GM12801 (cell line): ENCODE measurements around the gene BTBD19.

Experiments
- CTCF ChIP-seq: IDR thresholded peaks from one replicate; pipeline ENCODE4 v1.5.1; 2011; ENCODE audit warnings: control low read depth; ENCODE audit not compliant: insufficient read length; ENCODE audit errors: extremely low read depth

Gene BTBD19

DNA sequence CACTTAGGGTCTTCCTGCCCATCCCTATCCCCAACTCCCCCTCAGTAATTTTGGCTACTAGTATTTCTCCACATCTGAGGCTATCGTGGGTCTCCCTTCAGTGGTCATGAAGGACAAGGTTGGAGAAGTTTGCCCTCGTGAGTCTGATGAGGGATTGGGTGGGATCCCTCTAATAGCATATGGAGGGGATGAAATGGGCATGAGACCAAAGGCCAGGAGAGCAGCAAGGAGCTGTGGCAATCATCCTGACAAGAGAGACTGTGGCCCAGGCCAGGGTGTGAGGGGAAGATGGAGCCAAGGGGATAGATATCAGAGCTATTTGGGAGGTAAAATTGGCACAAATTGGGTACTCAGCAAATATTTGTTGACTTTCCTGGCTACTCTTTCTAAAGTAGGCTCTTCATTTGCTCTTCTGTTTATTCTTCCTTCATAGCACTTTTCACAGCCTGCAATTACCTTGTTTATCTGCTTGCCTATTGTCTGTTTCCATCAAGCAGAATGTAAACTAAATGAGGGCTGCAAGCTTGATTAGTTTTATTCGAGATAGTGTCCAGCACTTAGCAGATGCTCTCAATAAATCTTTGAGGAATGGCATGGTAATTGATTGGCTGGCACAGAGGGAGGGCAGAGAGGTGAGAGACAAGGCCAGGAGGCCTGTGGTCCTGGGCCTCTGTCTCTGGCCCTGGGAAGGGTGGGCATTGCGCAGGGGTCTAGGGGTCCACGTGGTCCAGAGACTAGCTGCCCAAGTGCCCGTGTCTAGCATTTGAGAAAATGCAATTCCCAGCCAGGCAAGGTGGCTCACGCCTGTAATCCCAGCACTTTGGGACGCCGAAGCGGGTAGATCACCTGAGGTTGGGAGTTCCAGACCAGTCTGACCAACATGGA, 9.6 kb upstream of the BTBD19 start:
- TF ChIP-seq CTCF, result no peak

- TF ChIP-seq CTCF, result no peak
Observed at GRCh38 chr1:44799770-44800584, 8.3 kb upstream of the BTBD19 start, which contains the start of gene PLK3. Gene PLK3, plus strand, starts transcription at chr1:44800377. Its CDS starts 87 bp downstream, at chr1:44800464.

DNA sequence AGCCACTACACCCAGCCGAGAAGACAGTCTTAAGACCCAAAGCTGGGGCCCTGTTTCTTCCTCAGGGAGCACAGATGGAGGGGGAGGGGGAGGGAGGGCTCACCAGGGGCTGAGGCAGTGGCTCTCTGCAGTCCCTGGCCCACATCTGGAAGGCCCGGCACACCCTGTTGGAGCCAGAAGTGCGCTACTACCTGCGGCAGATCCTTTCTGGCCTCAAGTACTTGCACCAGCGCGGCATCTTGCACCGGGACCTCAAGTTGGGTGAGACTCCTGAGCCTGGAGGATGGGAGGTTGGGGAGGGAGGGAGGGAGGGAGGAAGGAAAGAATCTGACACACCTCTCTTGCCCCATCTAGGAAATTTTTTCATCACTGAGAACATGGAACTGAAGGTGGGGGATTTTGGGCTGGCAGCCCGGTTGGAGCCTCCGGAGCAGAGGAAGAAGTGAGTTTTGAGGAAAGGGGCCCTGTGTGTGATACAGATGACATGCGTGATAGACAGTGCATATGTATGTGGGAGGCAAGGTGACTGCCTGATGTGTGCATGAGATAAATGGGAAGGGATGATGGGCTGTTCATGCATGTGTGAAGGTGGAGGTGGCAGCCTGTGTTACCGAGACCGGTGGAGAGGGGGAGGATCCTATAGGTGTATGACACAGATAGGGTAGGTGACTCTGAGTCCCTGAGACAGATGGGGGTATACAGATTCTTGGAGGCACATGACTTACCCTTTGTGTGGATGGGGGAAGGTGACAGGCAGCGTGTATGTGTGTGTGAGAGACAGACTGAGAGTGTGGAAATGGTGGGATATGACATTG, 6.6 kb upstream of the BTBD19 start:
- TF ChIP-seq CTCF, result no peak

DNA sequence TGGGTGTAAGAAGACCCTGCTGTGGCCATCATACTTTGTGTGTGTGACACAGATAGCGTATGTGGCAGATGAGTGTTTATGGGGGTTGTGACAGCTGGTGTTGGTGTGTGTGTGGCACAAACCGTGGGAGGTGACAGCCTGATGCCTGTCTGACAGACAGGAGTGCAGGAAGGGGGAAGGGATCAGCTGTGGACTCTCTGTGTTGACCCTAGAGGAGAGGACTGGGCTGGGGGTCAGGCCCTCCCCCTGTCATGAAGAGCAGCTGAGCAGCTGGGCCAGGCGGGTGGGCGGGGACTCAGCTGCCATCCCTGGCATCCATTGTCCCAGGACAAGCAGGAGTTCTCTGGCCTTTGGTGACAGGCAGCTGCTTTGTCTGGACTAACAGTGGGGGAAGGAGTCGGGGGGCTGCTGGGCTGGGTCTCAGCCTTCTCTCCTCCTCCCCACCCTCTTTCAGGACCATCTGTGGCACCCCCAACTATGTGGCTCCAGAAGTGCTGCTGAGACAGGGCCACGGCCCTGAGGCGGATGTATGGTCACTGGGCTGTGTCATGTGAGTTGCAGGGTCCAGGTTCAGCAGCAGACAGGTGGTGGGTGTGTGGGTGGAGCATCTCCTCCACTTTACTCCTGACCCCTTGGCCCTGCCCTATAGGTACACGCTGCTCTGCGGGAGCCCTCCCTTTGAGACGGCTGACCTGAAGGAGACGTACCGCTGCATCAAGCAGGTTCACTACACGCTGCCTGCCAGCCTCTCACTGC, 5.8 kb upstream of the BTBD19 start:
- no peak for TF ChIP-seq CTCF

- no peak for TF ChIP-seq CTCF
Observed at GRCh38 chr1:44803062-44803311, 5.3 kb upstream of the BTBD19 start.

GRCh38 chr1:44803312-44804095, 4.8 kb upstream of the BTBD19 start:
- no peak for TF ChIP-seq CTCF
